AG08395 (cell line): ENCODE results near the gene ALDH3B1.

Experiments
- DNase-seq: peaks from one replicate; pipeline ENCODE4 v3.0.0; 2012; ENCODE audit warnings: mixed read lengths, low spot score

The ALDH3B1 gene

DNA sequence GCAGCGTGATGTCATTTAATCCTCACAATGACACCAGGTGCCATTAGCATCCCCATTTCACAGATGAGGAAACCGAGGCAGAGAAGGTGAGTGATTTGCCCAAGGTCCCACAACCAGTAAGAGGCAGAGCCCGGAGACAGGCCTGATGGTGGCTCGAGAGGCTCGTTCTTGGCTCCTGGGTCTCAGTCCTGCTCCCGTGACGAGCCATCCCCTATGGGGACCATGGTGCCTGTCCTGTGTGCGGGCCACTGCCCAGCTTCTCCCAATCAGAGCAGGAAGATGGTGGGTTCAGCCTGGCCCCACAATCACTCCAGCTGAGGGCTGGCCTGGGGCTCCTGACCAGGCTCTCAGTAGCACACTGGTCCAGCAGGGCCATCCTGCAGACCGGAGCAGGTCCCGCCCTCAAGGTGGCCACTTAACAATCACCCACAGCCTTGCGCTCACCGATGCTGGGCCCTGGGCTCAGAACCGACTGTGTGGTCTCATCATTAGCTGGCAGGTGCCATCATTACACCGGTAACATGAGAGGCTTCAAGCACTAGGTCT lies 3.6 kb downstream of the ALDH3B1 start:
- DNase-seq: no peak

DNA sequence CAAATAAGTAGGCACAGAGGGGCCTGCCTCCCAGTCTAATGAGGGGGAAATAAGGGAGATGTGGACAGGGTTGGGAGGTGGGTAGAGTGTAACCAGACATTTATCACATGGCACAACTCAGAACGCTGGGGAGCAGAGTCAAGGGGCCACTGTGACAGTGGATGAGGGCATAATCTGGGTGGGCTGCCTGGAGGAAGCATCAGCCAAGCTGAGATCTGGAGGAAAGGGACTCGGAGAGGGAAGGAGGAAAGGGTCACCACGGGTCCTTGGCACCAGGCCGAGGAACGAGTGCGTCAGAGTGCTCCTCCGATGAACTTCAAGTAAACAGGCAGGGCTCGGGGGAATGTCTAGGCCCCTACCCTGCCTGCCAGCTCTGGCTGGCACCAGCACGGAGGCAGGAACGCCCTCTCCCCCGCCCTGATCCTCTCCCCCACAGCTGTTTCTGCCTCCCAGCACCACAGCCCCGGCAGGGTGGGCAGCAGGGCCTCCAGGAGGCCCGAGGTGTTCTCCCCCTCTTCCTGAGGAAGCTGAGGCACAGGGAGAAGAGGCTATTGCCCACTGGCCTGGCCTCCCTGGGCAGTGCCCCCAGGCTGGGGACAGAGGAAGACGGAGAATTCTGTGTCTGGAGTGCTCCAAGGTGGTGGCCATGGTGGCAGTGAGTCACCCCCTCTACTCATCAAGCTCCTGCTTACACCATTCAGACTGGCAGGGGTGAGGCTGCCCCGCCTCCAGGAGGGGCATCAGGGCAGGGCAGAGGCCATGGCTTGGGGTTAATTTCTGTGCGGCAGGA lies 4.2 kb downstream of the ALDH3B1 start:
- peak; percentile 75 for DNase-seq

GRCh38 chr11:68014947-68015447 lies 4.9 kb downstream of the ALDH3B1 start:
- DNase-seq: no peak

GRCh38 chr11:68015467-68015866 lies 5.3 kb downstream of the ALDH3B1 start:
- DNase-seq: no peak

GRCh38 chr11:68016161-68016903 lies 6.2 kb downstream of the ALDH3B1 start:
- DNase-seq: no peak

DNA sequence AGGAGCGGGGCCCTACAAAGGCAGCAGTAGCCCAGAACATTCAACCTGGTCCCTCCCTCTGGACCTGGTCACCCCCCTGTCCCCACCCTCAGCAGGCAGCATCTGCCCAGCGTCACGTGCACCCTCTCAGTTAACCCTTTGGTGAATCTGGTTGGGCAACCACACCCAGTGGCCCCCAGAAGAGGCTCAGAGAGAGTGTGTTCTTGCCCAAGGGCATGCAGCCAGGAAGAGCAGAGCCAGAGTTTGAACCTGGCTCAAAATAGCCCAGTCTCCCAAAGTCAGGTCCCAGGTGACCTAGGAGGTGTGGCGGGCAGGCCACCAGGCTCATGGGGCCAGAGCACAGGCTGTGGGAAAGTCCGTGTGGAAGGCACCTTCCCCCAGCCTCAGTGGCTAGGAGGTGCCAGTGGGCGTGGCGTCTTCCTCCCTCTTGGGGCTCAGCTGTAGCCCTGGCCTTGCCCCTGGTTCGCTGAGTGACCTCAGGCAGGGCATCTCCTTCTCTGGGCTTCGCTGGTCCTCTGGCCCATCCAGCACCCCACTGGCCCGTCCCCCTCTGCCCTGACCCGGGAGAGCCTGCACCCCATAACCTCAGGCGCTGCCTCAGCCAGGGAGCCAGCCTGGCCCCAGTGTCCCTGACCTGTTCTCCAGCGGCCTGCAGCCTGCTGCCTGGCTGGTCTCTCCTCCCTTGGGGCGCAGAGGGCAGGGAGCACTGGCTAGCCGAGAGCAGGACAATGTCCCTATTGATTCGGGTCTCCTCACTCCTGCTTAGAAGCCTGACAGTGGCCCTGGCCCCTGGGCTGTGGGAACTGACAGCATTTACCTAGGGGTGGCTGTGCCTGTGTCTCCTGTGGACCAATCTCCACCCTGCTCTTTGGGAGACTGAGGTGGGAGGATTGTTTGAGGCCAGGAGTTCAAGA lies 7.0 kb downstream of the ALDH3B1 start:
- DNase-seq: no peak

DNA sequence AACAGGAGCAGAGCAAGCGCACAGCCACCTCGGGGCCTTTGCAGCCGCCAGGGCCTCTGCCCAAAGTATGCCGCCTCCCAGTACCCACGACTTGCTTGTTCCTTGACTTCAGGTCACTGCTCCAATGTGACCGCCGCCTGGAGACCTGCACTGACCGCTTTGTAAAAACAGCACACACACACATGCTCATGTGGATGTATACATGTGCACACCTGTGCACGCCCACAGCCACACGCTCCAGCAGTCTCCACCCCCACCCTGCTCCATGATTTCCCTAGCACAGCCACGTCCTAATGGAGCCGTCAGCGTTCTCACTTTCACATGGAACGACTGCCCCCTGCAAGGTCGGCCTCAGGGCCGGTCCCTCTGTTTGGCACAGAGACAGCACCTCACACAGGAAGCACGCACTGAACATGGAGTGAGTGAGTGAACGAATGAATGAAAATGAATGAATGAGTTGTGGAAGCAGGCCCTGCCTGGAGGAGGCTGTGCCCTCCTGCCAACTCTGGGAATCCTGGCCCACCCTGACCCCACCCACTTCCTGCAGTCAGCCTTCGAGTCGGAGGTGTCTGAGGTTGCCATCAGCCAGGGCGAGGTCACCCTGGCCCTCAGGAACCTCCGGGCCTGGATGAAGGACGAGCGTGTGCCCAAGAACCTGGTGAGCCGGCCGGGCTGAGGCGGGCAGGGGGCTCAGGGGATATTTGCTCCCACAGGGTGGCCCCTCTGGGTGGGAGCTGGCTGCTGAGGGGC lies 8.0 kb downstream of the ALDH3B1 start:
- DNase-seq: no peak

DNA sequence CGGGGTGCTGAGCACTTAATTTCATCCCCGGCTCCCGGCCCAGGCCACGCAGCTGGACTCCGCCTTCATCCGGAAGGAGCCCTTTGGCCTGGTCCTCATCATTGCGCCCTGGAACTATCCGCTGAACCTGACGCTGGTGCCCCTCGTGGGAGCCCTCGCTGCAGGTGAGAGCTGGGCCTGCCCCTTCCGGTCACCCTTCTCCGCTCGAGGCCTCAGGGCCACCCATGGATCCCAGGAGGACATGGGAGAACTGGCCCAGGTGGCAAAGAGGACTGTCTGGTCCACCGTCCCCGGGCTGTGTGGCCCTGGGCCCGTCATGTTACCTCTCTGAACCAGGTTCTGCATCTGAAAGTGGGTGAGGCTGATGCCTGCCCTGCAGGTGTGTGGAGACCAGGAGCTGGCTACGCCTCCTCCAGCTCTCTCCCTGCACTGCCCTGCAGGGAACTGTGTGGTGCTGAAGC lies 8.6 kb downstream of the ALDH3B1 start:
- no peak for DNase-seq

DNA sequence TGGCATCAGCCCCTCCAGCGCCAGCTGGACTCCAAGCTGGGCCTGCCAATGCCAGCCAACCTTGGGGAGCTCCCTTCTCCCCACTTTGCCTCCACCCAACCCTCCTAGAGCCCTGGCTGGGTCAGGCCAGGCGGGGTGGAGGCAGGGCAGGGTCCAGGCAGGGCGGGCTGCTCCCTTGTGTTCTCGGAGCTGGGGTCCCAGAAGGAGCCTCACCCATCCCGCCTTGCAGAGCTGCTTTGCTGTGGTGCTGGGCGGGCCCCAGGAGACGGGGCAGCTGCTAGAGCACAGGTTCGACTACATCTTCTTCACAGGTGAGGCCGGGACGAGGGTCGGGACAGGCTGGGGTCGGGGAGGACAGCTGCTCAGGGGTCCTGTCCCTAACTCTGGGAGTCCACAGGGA lies 9.4 kb downstream of the ALDH3B1 start:
- DNase-seq: no peak

DNA sequence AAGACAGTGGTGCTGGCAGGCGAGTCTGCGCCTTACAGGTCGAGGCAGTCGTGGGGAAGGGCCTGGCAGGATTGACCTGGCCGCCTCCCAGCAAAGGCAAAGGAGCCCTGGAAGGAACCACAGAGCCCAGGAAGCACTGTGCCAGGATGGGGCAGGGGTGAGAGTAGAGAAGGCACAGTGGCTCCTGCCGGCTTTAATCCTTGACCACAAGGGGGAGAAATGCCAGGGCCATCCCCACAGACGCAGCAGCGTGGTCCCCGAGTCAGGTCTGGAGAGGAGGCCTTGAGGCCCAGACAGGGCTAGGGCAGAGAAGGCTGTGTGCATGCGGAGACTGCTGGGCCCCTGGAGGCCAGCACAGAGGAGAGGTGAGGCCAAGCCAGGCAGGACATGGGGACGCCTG lies 10.4 kb downstream of the ALDH3B1 start:
- DNase-seq: no peak

GRCh38 chr11:68021167-68021787 lies 11.2 kb downstream of the ALDH3B1 start:
- no peak for DNase-seq

DNA sequence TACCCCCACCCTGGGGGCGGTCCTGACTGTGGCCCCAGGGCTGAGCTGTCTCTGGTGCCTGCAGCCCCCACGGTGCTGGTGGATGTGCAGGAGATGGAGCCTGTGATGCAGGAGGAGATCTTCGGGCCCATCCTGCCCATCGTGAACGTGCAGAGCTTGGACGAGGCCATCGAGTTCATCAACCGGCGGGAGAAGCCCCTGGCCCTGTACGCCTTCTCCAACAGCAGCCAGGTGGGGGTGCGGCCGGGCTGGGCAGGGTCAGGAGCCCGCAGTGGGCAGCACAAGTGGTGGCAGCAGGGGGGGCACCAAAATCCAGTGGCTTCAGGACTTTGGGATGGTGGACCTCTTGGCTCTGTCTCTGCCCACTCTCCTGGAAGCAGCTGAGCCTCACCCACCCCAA lies 12.4 kb downstream of the ALDH3B1 start:
- DNase-seq: no peak

GRCh38 chr11:68024508-68024907 lies 14.4 kb downstream of the ALDH3B1 start:
- DNase-seq: no peak

- DNase-seq: no peak
These were observed 14.9 kb downstream of the ALDH3B1 start for GRCh38 chr11:68025047-68025446.

DNA sequence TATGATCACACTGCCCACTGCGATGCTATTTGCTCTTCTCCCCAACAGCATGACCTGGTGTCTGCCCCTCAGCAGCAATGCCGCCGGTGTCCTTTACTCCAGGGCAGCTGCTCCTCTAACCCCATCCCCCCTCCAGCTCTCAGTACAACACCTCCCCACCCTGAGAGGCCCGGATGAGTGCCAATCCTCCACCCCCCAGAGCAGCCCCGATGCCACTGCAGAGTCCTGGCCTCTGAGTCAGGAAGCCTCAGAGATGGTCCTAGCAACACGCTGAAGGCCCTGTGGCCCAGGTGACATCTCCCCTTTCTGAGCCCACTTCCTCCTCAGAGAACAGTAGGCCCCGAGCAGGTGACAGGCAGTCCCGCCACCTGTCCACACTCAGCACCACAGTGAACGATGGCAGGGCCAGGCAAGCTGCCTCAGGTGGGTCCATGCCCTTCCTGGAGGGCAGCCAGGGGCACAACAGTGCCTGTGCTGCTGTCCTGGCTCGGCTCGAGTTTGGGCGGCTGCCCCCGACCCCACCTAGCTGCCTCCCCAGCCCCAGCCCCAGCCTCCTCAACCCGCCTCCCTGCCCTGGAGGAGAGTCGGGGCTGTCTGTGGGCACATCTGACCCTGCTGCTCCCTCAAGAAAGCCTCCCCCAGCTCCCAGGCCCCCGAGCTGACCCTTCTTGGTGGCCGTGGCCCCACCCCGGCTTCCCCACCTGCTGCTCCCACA lies 16.4 kb downstream of the ALDH3B1 start:
- DNase-seq: no peak

DNA sequence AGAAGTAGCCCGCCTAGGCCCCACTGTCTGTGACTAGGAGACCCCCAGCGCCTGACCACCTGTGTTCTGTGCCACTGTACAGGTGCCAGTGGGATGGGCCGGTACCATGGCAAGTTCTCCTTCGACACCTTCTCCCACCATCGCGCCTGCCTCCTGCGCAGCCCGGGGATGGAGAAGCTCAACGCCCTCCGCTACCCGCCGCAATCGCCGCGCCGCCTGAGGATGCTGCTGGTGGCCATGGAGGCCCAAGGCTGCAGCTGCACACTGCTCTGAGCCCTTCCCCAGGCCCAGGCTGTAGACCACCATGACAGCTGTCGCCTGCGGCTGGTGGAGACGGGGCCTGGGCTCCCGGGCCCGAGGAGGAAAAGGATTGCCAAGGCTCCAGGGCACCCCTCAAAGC lies 17.5 kb downstream of the ALDH3B1 start:
- DNase-seq: no peak

GRCh38 chr11:68028802-68029545 lies 18.8 kb downstream of the ALDH3B1 start:
- DNase-seq: no peak

DNA sequence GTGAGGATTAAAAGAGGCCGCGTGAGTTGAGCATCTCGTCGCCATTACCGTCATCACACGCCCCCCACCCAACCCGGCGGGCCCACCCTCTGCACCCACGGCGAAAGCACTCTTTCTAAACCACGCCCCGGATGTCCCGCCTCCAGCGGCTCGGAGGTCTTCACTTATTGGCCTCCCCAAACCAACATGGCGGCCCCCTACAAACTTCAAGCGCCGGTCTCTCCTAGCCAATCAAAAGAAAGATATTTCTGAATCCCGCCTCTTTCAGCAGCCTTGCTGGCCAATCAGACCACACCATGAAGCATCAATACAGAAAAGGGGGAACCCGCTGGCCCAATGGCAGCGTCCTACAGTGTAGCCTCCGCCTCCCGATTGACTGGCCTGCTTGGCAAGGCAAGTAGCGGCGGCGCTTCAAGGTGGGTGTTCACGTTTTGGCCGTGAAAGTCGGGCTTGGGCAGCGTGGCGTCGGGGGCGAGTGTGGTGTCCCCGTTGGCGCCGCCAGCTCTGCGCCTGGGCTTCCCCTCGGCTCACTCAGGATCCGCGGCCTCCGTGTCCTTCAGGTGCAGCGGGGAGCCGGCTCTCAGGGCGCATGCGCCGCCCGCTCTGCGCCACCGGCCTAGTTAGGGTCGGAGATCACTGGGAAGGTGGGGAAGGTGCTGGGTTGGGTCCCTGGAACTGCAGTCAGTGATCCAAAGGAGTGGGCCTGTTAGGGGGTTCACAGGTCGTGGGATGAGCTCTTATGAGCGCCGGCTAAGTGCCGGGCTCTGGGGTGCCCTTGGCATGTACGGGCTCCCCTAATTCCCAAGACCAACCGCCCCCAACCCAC lies 20.4 kb downstream of the ALDH3B1 start, which contains the start of gene NDUFS8:
Gene NDUFS8, plus strand, starts transcription at position 364 of the 826 bp plus-strand sequence. CDS start 1,471 bp downstream, outside the sequence.
- DNase-seq: peak; percentile 100
